SU-DHL-6 (cell line): ENCODE measurements around the gene STX3.

ENCODE experiments used
- CTCF ChIP-seq: fragments of 200-600 bp; sonication (generic); IDR thresholded peaks from one replicate; pipeline ENCODE4 v1.5.1; 2017; ENCODE audit warnings: antibody characterized with exemption, mild to moderate bottlenecking, low read length, moderate library complexity; ENCODE audit not compliant: insufficient read depth, poor library complexity, severe bottlenecking
- EZH2phosphoT487 ChIP-seq: fragments of 200-600 bp; sonication (generic), shearing (Covaris generic); conservative IDR thresholded peaks from 2 replicates; pipeline ENCODE4 v1.6.1; 2018; ENCODE audit warnings: mild to moderate bottlenecking, antibody characterized with exemption, low read length, moderate library complexity, mixed read lengths

- TF ChIP-seq CTCF (no peak), EZH2phosphoT487 (no peak)
Measured at GRCh38 chr11:59841514-59841913, 86.3 kb downstream of the STX3 start.
